Measurements from ENCODE around the gene NBPF1. TPM values are rescaled to one million over a fixed set of nuclear protein-coding genes. Genes with fewer than 3 reads are reported as not detected.
"Not testable (repeated sequence)": the region's sequence is repeated elsewhere in the genome, so short reads cannot be mapped to it uniquely, and the experiment has no call there.

NBPF1 gene
- total and polyA plus RNA-seq, 4 donors: 4.3 to 83.8 (median 29.9) TPM

DNA sequence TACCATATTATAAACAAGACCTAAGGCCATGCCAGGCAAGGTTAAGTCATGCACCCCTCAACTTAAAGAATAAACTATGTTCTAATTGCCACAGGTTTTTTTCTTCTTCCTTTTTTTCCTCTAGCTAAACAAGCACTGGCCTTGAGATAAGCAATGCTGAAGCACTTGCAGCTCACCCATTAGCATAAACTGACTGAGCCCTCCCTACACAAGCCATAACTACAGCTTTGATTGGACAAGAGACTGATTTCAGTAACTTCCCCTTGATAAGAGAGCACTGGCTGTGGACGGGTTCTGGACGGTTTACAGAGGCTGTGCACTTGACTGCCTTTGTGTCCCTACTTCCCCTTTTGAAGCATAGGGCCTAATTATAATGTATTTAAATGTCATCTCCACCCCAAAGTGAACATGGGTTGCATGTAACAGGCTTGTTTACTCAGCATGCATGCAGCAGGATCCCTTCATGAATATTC lies 72.9 kb downstream of the NBPF1 start:
- H3K27ac ChIP-seq (ENCODE audit: low read depth in 1 of 2, low read length in 1 of 2); H3K9ac ChIP-seq (ENCODE audit: insufficient read depth in 1 of 2, low read length in 2 of 2); H3K36me3 ChIP-seq (ENCODE audit: control insufficient read depth in 4 of 4, insufficient read depth in 4 of 4, low read length in 4 of 4); H3K9me3 ChIP-seq (ENCODE audit: control insufficient read depth in 4 of 4, insufficient read depth in 3 of 4, low read length in 3 of 4); ATAC-seq (ENCODE audit: insufficient read depth, low FRiP score); DNase-seq; H3K4me3 ChIP-seq; H3K27me3 ChIP-seq (ENCODE audit: control insufficient read depth in 3 of 3, insufficient read depth in 3 of 3, low read length in 2 of 3); H3K4me1 ChIP-seq (ENCODE audit: control insufficient read depth in 5 of 5, insufficient read depth in 5 of 5, low read length in 5 of 5): not testable (repeated sequence)
- whole genome bisulfite sequencing, 2 donors: 0% methylated on average over 1 of the region's 2 CpGs; no CpG with 5 or more reads in 1 of the 2 donors

DNA sequence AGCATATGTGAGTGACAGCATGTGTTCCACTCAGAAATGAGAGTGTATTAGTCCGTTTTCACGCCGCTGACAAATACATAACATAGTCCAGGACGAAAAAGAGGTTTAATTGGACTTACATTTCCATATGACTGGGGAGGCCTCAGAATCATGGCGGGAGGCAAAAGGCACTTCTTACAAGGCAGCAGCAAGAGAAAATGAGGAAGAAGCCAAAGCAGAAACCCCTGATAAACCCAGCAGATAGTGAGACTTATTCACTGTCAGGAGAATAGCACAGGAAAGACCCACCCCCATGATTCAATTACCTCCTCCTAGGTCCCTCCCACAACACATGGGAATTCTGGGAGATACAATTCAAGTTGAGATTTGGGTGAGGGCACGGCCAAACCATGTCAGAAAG lies 75.8 kb downstream of the NBPF1 start:
- not testable (repeated sequence) for H3K4me3 ChIP-seq; H3K9ac ChIP-seq (ENCODE audit: insufficient read depth in 1 of 2, low read length in 2 of 2); H3K9me3 ChIP-seq (ENCODE audit: control insufficient read depth in 4 of 4, insufficient read depth in 3 of 4, low read length in 3 of 4); ATAC-seq (ENCODE audit: insufficient read depth, low FRiP score); DNase-seq; H3K27ac ChIP-seq (ENCODE audit: low read depth in 1 of 2, low read length in 1 of 2); H3K4me1 ChIP-seq (ENCODE audit: control insufficient read depth in 5 of 5, insufficient read depth in 5 of 5, low read length in 5 of 5); H3K36me3 ChIP-seq (ENCODE audit: control insufficient read depth in 4 of 4, insufficient read depth in 4 of 4, low read length in 4 of 4)
- peaks cover 0 to 14% (median 8%) of the 10 kb centered on the region in 3 donors for H3K27me3 ChIP-seq (ENCODE audit: control insufficient read depth in 3 of 3, insufficient read depth in 3 of 3, low read length in 2 of 3)
- WGBS, 2 donors: 71 to 77% methylated on average over 5 of the region's 6 CpGs

DNA sequence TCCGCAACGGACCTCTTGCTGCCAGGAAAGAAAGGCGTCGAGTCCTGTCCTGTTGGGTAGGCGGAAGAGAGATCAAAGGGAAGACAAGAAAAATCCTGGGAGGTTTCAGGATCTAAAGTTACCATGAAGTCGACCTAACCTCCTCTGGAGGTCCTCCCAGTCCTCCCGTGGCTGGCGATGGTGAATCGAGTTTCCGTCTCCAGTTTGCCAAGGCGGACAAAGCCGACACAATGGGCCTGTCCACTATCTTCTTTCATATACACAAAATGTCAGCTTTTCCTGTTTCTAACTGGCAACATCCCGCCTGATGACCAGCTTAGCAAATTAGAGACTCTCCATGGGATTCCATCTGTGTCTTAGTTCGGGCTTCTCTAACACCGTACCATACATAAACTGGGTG lies 76.6 kb downstream of the NBPF1 start:
- H3K4me3 ChIP-seq; H3K27ac ChIP-seq (ENCODE audit: low read depth in 1 of 2, low read length in 1 of 2); H3K36me3 ChIP-seq (ENCODE audit: control insufficient read depth in 4 of 4, insufficient read depth in 4 of 4, low read length in 4 of 4); ATAC-seq (ENCODE audit: insufficient read depth, low FRiP score); H3K4me1 ChIP-seq (ENCODE audit: control insufficient read depth in 5 of 5, insufficient read depth in 5 of 5, low read length in 5 of 5); H3K9ac ChIP-seq (ENCODE audit: insufficient read depth in 1 of 2, low read length in 2 of 2); DNase-seq; H3K9me3 ChIP-seq (ENCODE audit: control insufficient read depth in 4 of 4, insufficient read depth in 3 of 4, low read length in 3 of 4): not testable (repeated sequence)
- peaks cover 0 to 19% (median 15%) of the 10 kb centered on the region in 3 donors for H3K27me3 ChIP-seq (ENCODE audit: control insufficient read depth in 3 of 3, insufficient read depth in 3 of 3, low read length in 2 of 3)
- WGBS, 2 donors: 79 to 85% methylated on average over 15 of the region's 15 CpGs

DNA sequence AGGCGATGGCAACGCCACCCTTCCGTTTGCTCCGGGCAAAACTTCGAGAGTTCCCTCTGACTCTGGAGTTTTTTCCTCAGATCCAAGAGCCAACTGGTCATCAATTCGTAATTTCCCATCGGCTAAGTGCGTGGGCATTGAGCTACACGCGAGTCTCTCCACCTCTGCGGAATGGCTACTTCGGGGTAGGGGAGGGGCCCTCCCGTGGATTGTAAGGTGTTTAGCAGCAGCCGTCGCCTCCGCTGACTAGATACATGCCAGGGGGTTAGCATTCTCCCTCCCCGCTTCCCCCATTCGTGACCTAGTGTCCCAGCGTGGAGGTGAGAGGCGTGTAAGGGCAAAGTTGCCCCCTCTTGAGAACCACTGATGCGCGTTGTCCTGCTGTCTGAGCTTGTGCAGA lies 77.5 kb downstream of the NBPF1 start:
- not testable (repeated sequence) for DNase-seq; H3K9me3 ChIP-seq (ENCODE audit: control insufficient read depth in 4 of 4, insufficient read depth in 3 of 4, low read length in 3 of 4); ATAC-seq (ENCODE audit: insufficient read depth, low FRiP score); H3K4me3 ChIP-seq; H3K27ac ChIP-seq (ENCODE audit: low read depth in 1 of 2, low read length in 1 of 2); H3K4me1 ChIP-seq (ENCODE audit: control insufficient read depth in 5 of 5, insufficient read depth in 5 of 5, low read length in 5 of 5); H3K36me3 ChIP-seq (ENCODE audit: control insufficient read depth in 4 of 4, insufficient read depth in 4 of 4, low read length in 4 of 4); H3K9ac ChIP-seq (ENCODE audit: insufficient read depth in 1 of 2, low read length in 2 of 2)
- H3K27me3 ChIP-seq (ENCODE audit: control insufficient read depth in 3 of 3, insufficient read depth in 3 of 3, low read length in 2 of 3): peaks cover 0 to 19% (median 18%) of the 10 kb centered on the region in 3 donors
- 45 to 56% methylated on average over 17 to 22 of the region's 22 CpGs for WGBS, 2 donors

DNA sequence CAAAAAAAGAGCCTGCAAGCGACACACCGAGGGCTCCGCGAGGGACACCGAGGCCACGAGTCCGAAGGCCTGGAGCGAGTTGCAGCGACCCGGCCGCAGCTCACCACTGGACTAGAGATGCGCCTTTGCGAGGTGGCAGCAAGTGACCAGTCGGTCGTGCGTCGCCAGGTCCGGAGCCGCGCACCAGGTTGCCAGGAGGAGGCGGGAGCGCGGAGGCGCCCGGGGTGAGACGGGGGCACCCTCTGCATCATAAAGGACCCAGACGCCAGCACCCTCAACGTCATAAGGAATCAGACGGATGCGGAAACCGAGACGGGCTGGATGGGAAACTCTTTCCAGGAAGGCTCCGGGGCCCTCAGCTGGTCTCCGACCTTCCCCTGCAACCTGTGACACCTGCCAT lies 77.9 kb downstream of the NBPF1 start:
- H3K27me3 ChIP-seq (ENCODE audit: control insufficient read depth in 3 of 3, insufficient read depth in 3 of 3, low read length in 2 of 3): peaks cover 0 to 19% (median 18%) of the 10 kb centered on the region in 3 donors
- H3K4me3 ChIP-seq; H3K27ac ChIP-seq (ENCODE audit: low read depth in 1 of 2, low read length in 1 of 2); ATAC-seq (ENCODE audit: insufficient read depth, low FRiP score); DNase-seq; H3K4me1 ChIP-seq (ENCODE audit: control insufficient read depth in 5 of 5, insufficient read depth in 5 of 5, low read length in 5 of 5); H3K9me3 ChIP-seq (ENCODE audit: control insufficient read depth in 4 of 4, insufficient read depth in 3 of 4, low read length in 3 of 4); H3K36me3 ChIP-seq (ENCODE audit: control insufficient read depth in 4 of 4, insufficient read depth in 4 of 4, low read length in 4 of 4); H3K9ac ChIP-seq (ENCODE audit: insufficient read depth in 1 of 2, low read length in 2 of 2): not testable (repeated sequence)
- 17% methylated on average over 33 to 34 of the region's 34 CpGs for WGBS, 2 donors

DNA sequence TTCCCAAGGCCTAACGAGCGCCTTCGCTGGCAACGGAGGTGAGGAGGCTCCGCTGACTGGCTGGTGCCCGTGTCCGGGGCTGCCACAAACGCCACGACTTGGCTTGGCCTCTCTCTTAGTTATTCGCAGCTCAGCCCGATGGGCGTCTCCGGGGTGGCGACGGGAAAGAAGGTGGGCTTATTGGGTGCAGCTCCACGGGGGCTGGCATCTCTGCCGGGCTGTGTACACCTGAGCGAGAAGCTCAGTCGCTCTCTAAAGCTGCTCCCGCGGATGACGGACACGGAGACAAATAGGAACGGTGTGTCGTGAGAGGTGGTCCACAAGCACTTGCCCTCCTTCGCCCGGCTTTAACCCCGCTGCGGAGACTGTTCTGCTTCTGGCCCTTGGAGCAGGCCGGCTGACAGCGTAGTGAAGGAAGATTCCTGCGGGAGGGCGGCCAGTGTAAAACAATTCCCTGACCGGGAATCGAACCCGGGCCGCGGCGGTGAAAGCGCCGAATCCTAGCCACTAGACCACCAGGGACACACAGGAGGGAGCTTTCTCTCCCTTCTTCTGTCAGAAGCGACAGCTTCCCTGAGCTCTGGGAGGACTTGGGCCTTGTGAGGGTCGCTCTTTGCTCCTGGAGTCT lies 78.4 kb downstream of the NBPF1 start:
- not testable (repeated sequence) for H3K4me3 ChIP-seq; H3K9ac ChIP-seq (ENCODE audit: insufficient read depth in 1 of 2, low read length in 2 of 2); DNase-seq; H3K27ac ChIP-seq (ENCODE audit: low read depth in 1 of 2, low read length in 1 of 2); H3K9me3 ChIP-seq (ENCODE audit: control insufficient read depth in 4 of 4, insufficient read depth in 3 of 4, low read length in 3 of 4); H3K36me3 ChIP-seq (ENCODE audit: control insufficient read depth in 4 of 4, insufficient read depth in 4 of 4, low read length in 4 of 4); H3K4me1 ChIP-seq (ENCODE audit: control insufficient read depth in 5 of 5, insufficient read depth in 5 of 5, low read length in 5 of 5)
- WGBS, 2 donors: 2 to 13% methylated on average over 17 to 32 of the region's 43 CpGs
- H3K27me3 ChIP-seq (ENCODE audit: control insufficient read depth in 3 of 3, insufficient read depth in 3 of 3, low read length in 2 of 3): peaks cover 0 to 19% (median 18%) of the 10 kb centered on the region in 3 donors
- peak; percentile 53 for ATAC-seq (ENCODE audit: insufficient read depth, low FRiP score)

DNA sequence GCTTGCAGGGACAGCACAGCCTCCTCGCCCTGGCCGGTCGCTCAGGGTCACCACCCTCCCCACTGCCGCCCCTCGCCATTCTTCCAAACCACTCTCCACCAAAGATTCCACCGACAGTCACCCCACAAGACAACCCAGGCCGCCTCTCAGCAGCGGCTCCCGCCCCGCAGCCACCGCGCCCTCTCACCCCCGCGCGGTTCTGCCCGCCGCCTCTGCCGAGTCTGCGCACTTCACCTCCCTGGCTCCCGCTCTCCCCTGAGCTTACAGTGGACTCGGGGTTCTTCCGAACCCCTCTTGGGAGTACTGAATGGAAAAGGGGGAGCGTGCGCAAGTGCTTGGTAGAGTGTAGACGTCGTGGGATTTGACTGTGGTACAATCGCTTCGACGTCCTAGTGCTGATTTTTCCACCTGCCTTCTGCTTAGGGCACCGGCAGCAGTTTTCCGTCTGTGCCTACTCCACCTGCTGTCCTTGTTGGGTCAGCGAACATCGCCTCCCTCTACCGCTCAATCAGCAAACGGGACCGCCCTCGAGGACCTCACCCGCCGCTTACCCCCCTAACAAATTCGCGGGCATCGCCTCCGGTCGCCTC lies 79.0 kb downstream of the NBPF1 start:
- ATAC-seq (ENCODE audit: insufficient read depth, low FRiP score); H3K36me3 ChIP-seq (ENCODE audit: control insufficient read depth in 4 of 4, insufficient read depth in 4 of 4, low read length in 4 of 4); H3K27ac ChIP-seq (ENCODE audit: low read depth in 1 of 2, low read length in 1 of 2); H3K4me3 ChIP-seq; H3K9ac ChIP-seq (ENCODE audit: insufficient read depth in 1 of 2, low read length in 2 of 2); H3K4me1 ChIP-seq (ENCODE audit: control insufficient read depth in 5 of 5, insufficient read depth in 5 of 5, low read length in 5 of 5); H3K9me3 ChIP-seq (ENCODE audit: control insufficient read depth in 4 of 4, insufficient read depth in 3 of 4, low read length in 3 of 4); DNase-seq: not testable (repeated sequence)
- WGBS, 2 donors: 17 to 30% methylated on average over 29 to 35 of the region's 44 CpGs
- peaks cover 0 to 19% (median 18%) of the 10 kb centered on the region in 3 donors for H3K27me3 ChIP-seq (ENCODE audit: control insufficient read depth in 3 of 3, insufficient read depth in 3 of 3, low read length in 2 of 3)

DNA sequence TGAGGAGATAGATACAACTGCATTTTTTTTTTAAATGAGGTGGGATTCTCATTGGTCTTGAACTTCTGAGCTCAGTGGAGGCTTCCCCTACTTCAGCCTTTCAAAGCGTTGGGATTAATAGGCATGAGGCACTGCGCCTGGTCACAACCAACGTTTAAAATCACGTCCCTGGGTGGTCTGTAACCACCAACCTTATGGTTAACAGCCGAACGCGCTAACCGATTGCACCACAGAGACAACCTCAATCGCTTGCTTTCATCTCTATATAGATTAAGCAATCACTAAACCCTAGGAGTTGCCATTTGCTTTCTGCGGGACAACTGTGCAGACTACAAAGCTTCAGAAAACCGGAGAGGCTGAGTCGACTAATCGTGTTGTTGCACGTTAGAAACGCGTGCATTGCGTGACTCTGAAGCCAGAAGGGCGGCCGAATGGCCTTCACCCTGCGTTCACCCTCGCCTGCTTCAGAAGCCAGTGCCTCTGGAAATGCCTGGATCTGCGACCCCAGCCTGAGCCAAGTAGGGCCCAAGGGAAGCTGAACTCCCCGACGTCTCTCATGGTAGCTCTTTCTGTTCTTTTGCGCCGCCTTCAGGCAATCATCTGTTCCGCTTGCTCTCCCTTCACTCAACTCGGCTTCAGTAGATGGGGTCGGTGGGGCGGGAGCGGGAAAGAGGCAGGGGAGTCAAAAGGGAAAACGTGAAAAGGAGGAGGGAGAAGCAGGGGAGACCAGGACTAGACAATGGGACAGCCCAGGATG lies 81.0 kb downstream of the NBPF1 start:
- ATAC-seq (ENCODE audit: insufficient read depth, low FRiP score); H3K4me1 ChIP-seq (ENCODE audit: control insufficient read depth in 5 of 5, insufficient read depth in 5 of 5, low read length in 5 of 5); DNase-seq; H3K27ac ChIP-seq (ENCODE audit: low read depth in 1 of 2, low read length in 1 of 2); H3K9ac ChIP-seq (ENCODE audit: insufficient read depth in 1 of 2, low read length in 2 of 2); H3K9me3 ChIP-seq (ENCODE audit: control insufficient read depth in 4 of 4, insufficient read depth in 3 of 4, low read length in 3 of 4); H3K4me3 ChIP-seq; H3K36me3 ChIP-seq (ENCODE audit: control insufficient read depth in 4 of 4, insufficient read depth in 4 of 4, low read length in 4 of 4): not testable (repeated sequence)
- WGBS, 2 donors: 40% methylated on average over 24 to 28 of the region's 32 CpGs
- H3K27me3 ChIP-seq (ENCODE audit: control insufficient read depth in 3 of 3, insufficient read depth in 3 of 3, low read length in 2 of 3): peaks cover 0 to 18% (median 18%) of the 10 kb centered on the region in 3 donors

All from lung (tissue), 10 donors.